ENCODE results near the gene SEMA4B.
"Not testable (repeated sequence)": the region's sequence is repeated elsewhere in the genome, so short reads cannot be mapped to it uniquely, and the experiment has no call there.

SEMA4B gene

GRCh38 chr15:90265271-90266060 lies 64.3 kb downstream of the SEMA4B start, which contains the start of gene NGRN:
NGRN (plus strand) TSS chr15:90265672; CDS start chr15:90265713, 41 bp downstream.
- DNase-seq = peak; percentile 67 to 85 (median 82)

- peak in 2 of 4 experiments; percentile 16 to 24 for DNase-seq
Measured at GRCh38 chr15:90266061-90266431, 64.9 kb downstream of the SEMA4B start.

- DNase-seq = no peak
Measured at GRCh38 chr15:90266485-90266884, 65.4 kb downstream of the SEMA4B start.

GRCh38 chr15:90268415-90268814 lies 67.3 kb downstream of the SEMA4B start:
- DNase-seq = no peak

GRCh38 chr15:90270502-90271150 lies 69.5 kb downstream of the SEMA4B start:
- DNase-seq = no peak

GRCh38 chr15:90271459-90272166 lies 70.5 kb downstream of the SEMA4B start:
- DNase-seq = no peak

GRCh38 chr15:90278467-90278866 lies 77.3 kb downstream of the SEMA4B start:
- not testable (repeated sequence) for DNase-seq

Data from activated CD4-positive, CD25-positive, alpha-beta regulatory T cell (primary cell).